SU-DHL-6 (cell line): ENCODE results near the gene B4GALT5.

ENCODE experiments used
- EZH2phosphoT487 ChIP-seq: fragments of 200-600 bp; sonication (generic), shearing (Covaris generic); conservative IDR thresholded peaks from 2 replicates; pipeline ENCODE4 v1.6.1; 2018; ENCODE audit warnings: mild to moderate bottlenecking, antibody characterized with exemption, low read length, moderate library complexity, mixed read lengths
- TF ChIP-seq, protein P1 (sequence below): fragments of 200-600 bp; sonication (generic); IDR thresholded peaks from one replicate; pipeline ENCODE4 v1.5.1; 2017; ENCODE audit warnings: antibody characterized with exemption, mild to moderate bottlenecking, low read length, moderate library complexity; ENCODE audit not compliant: insufficient read depth, poor library complexity, severe bottlenecking

DNA sequence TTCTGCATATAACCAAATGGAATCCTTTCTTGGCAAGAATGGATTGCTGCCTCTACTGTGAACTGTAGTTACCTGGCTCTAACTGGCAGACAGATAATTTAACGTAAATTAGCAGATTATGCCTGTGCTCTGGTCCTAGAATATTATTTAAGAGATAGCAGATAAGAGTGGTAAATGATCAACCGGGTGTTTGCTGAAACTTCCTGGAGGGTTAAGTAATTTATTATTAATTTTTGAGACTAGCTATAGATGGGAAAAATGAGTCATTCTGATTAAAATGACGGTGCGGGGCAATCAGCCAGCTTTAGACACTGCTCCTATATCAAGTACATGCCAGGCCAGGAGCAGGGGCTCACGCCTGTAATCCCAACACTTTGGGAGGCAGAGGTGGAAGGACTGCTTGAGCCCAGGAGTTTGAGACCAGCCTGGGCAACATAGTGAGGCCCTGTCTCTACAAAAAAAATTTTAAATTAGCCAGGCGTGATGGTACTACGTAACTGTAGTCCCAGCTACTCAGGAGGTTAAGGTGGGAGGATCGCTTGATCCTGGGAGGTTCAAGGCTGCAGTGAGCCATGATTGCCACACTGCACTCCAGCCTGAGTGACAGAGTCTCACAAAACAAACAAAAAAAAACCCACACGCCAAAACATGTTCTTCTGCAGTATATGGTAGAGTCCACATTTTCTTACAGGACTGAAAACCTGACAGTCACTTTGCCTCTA is 22.6 kb downstream of the B4GALT5 start:
- TF ChIP-seq, protein P1, sequence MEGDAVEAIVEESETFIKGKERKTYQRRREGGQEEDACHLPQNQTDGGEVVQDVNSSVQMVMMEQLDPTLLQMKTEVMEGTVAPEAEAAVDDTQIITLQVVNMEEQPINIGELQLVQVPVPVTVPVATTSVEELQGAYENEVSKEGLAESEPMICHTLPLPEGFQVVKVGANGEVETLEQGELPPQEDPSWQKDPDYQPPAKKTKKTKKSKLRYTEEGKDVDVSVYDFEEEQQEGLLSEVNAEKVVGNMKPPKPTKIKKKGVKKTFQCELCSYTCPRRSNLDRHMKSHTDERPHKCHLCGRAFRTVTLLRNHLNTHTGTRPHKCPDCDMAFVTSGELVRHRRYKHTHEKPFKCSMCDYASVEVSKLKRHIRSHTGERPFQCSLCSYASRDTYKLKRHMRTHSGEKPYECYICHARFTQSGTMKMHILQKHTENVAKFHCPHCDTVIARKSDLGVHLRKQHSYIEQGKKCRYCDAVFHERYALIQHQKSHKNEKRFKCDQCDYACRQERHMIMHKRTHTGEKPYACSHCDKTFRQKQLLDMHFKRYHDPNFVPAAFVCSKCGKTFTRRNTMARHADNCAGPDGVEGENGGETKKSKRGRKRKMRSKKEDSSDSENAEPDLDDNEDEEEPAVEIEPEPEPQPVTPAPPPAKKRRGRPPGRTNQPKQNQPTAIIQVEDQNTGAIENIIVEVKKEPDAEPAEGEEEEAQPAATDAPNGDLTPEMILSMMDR, result no peak
- TF ChIP-seq EZH2phosphoT487, result no peak
